DOHH2 (cell line): ENCODE data around the gene RNF26.

Source experiments
- CTCF ChIP-seq: fragments of 200-600 bp; sonication (generic); IDR thresholded peaks from one replicate; pipeline ENCODE4 v1.5.1; 2014; ENCODE audit warnings: antibody characterized with exemption, mild to moderate bottlenecking, low read depth, low read length; ENCODE audit not compliant: poor library complexity, severe bottlenecking
- EZH2phosphoT487 ChIP-seq: fragments of 200-600 bp; sonication (generic); IDR thresholded peaks from 2 replicates; pipeline ENCODE4 v1.6.1; 2017; ENCODE audit warnings: borderline replicate concordance, mild to moderate bottlenecking, antibody characterized with exemption, low read length, moderate library complexity, mixed read lengths

DNA sequence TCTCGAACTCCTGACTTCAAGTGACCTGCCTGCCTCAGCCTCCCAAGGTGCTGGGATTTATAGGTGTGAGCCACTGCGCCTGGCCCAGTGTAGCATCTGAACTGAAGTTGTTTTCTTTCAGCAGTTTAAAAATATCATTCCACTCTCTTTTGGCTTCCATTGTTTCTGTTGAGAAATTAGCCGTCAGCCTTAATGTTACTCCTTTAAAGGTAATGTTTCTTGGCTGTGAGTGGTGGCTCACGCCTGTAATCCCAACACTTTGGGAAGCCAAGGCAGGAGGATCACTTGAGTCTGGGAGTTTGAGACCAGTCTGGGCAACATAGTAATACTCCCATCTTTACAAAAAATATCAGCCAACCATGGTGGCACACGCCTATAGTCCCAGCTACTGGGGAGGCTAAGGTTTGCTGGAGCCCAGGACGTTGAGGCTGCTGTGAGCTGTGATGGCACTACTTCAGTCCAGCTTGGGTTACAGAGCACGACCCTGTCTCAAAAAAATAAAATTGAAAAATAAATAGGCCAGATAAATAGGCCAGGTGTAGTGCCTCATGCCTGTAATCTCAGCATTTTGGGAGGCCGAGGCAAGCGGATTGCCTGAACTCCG lies 43.3 kb upstream of the RNF26 start:
- TF ChIP-seq CTCF (no peak), EZH2phosphoT487 (no peak)
